Vagina (tissue), 2 donors: Measurements from ENCODE around the gene PARD6G. TPM values are rescaled to one million over a fixed set of nuclear protein-coding genes. Genes with fewer than 3 reads are reported as not detected.
"Not testable (repeated sequence)": the region's sequence is repeated elsewhere in the genome, so short reads cannot be mapped to it uniquely, and the experiment has no call there.

Source experiments
- DNase-seq, 2 donors: peaks; one replicate each; pipeline ENCODE4 v3.0.0-alpha.2; 2017; ENCODE audit errors: extremely low spot score in 2 of 2
- H3K27ac ChIP-seq: fragments of 200-600 bp; sonication (generic); one replicate; pipeline ENCODE4 v1.5.1; 2019
- H3K27me3 ChIP-seq: fragments of 200-600 bp; sonication (generic); one replicate; pipeline ENCODE4 v1.5.1; 2019
- H3K36me3 ChIP-seq, 2 donors: fragments of 200-600 bp; sonication (generic); one replicate each; pipeline ENCODE4 v1.5.1; 2017 to 2019
- H3K4me1 ChIP-seq: fragments of 200-600 bp; sonication (generic); one replicate; pipeline ENCODE4 v1.5.1; 2019
- H3K4me3 ChIP-seq, 2 donors: fragments of 200-600 bp; sonication (generic); 1 replicate in 1 of 2; 2 replicates in 1 of 2; pipeline ENCODE4 v1.5.1; 2016 to 2019
- H3K9me3 ChIP-seq: fragments of 200-600 bp; sonication (generic); one replicate; pipeline ENCODE4 v1.5.1; 2019
- POLR2A ChIP-seq, 2 donors: fragments of 450-650 bp; IDR thresholded peaks; one replicate each; pipeline ENCODE4 v1.6.1; 2017; ENCODE audit warnings: antibody characterized with exemption in 2 of 2, mild to moderate bottlenecking in 2 of 2, moderate library complexity in 2 of 2
- POLR2AphosphoS5 ChIP-seq, 2 donors: sonication (generic); formaldehyde crosslinking; IDR thresholded peaks; one replicate each; pipeline ENCODE4 v1.9.0; 2017; ENCODE audit warnings: antibody characterized with exemption in 2 of 2, mild to moderate bottlenecking in 2 of 2, low read depth in 1 of 2; ENCODE audit not compliant: insufficient read depth in 1 of 2
- intact Hi-C: fragments of 100-400 bp; cut with DNase I; formaldehyde crosslinking; loops from one replicate; pipeline ENCODE4 v1.15.1; 2023
- total RNA-seq: library from RNA; depleted of rRNA; stranded (reverse); fragments of >200 nt; gene quantifications from one replicate; pipeline ENCODE4 v1.2.3, GENCODE V29; 2016
- TF ChIP-seq, protein P1 (sequence below), 3 experiments: fragments of 450-650 bp in 2 of 3; fragments of 200-600 bp in 1 of 3; sonication (generic) in 1 of 3; IDR thresholded peaks; one replicate each; pipeline ENCODE4 v1.5.1; 2017 to 2019; ENCODE audit warnings: antibody characterized with exemption in 3 of 3, mild to moderate bottlenecking in 2 of 3, moderate library complexity in 2 of 3

Gene PARD6G, protein sequence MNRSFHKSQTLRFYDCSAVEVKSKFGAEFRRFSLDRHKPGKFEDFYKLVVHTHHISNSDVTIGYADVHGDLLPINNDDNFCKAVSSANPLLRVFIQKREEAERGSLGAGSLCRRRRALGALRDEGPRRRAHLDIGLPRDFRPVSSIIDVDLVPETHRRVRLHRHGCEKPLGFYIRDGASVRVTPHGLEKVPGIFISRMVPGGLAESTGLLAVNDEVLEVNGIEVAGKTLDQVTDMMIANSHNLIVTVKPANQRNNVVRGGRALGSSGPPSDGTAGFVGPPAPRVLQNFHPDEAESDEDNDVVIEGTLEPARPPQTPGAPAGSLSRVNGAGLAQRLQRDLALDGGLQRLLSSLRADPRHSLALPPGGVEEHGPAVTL
- 32.7 TPM for total RNA-seq

DNA sequence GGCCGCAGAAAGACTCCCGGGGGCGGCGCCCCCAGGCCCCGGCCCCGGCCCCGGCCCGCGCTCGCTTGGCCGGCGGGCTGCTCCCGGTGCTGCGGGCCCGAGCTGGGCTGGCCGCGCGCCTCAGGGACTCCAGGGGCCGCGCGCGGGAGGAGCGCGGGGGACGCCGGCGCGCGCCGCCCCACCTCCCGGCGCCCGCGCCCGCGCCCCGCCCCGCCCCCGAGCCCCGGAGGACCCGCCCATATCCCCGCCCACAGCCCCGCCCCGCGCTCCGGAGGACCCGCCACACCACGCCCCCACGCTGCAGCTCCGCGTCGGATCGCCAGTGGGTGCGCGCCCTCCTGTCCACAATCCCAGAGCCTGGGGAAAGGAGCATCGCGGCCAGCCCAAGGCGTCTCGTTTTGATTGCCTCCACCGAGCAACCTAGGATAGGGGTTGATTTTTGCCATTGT lies at the start of gene PARD6G:
TSS of gene PARD6G (minus strand) at position 122 of the 449 bp plus-strand sequence. CDS start 166 bp downstream, outside the sequence.
- peaks cover 20% of the 10 kb centered on the region for H3K4me1 ChIP-seq
- H3K9me3 ChIP-seq, result no peaks in the 10 kb centered on the region
- DNase-seq, result peak in 1 of 2 donors; percentile 89
- TF ChIP-seq POLR2A (IDR thresholded peaks at IDR 0.05) (no peak), POLR2AphosphoS5 (IDR thresholded peaks at IDR 0.05; ENCODE audit: insufficient read depth in 1 of 2, low read depth in 1 of 2) (peak in 1 of 2 donors; percentile 18)
- no peaks in the 10 kb centered on the region for H3K36me3 ChIP-seq
- H3K4me3 ChIP-seq, result peak within 1 kb of the TSS; percentile 69 to 82
- intact Hi-C loops, result no loop called here
- peak within 1 kb of the TSS; percentile 88 for H3K27ac ChIP-seq
- H3K27me3 ChIP-seq, result no peaks in the 10 kb centered on the region

DNA sequence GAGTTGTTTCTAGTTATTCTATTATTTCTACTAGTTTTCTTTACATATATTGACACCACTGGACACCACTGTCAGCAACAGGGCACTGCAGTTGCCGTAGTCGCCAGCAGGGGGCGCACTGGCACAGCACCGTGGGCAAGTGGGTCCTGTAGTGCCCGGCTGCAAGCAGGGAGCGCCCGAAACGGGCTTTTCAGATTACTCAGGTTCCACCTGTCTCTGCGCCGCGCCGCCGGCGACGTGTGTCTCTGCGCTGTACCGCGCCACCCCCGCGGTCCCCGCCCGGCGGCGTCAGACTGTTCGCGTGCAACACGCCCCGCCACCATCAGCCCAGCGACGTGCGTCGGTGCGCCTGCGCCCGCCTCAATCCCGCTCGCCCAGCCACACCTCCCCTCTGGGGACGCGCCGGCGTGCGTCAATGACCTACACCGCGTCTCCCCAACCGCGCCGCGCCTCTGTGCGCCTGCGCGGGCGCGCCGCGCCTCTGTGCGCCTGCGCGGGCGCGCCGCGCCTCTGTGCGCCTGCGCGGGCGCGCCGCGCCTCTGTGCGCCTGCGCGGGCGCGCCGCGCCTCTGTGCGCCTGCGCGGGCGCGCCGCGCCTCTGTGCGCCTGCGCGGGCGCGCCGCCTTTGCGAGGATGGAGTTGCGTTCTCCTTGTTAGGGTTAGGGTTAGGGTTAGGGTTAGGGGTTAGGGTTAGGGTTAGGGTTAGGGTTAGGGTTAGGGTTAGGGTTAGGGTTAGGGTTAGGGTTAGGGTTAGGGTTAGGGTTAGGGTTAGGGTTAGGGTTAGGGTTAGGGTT lies 15.1 kb upstream of the PARD6G start:
- peak in 1 of 2 donors; percentile 77 for DNase-seq
- H3K27ac ChIP-seq, H3K4me3 ChIP-seq, H3K36me3 ChIP-seq, H3K9me3 ChIP-seq, H3K27me3 ChIP-seq, intact Hi-C loops, H3K4me1 ChIP-seq: not testable (repeated sequence)

DNA sequence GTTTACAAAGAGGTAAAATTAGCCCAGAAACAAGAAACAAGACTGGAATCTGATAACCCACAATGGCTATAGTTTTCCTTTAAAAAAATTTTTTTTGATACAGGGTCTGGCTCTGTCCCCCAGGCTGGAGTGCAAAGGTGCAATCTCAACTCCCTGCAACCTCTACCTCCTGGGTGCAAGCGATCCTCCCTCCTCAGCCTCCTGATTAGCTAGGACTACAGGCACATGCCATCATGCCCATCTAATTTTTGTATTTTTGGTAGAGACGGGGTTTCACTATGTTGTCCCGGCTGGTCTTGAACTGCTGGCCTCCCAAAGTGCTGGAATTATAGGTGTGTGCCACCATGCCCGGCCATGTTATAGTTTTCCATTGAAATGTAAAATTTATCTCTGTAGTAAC lies 12.3 kb upstream of the PARD6G start:
- no peaks in the 10 kb centered on the region for H3K36me3 ChIP-seq
- no peak for DNase-seq
- TF ChIP-seq POLR2A (IDR thresholded peaks at IDR 0.05), result no peak
- no peak for TF ChIP-seq POLR2AphosphoS5 (IDR thresholded peaks at IDR 0.05; ENCODE audit: insufficient read depth in 1 of 2, low read depth in 1 of 2)
- TF ChIP-seq, protein P1, sequence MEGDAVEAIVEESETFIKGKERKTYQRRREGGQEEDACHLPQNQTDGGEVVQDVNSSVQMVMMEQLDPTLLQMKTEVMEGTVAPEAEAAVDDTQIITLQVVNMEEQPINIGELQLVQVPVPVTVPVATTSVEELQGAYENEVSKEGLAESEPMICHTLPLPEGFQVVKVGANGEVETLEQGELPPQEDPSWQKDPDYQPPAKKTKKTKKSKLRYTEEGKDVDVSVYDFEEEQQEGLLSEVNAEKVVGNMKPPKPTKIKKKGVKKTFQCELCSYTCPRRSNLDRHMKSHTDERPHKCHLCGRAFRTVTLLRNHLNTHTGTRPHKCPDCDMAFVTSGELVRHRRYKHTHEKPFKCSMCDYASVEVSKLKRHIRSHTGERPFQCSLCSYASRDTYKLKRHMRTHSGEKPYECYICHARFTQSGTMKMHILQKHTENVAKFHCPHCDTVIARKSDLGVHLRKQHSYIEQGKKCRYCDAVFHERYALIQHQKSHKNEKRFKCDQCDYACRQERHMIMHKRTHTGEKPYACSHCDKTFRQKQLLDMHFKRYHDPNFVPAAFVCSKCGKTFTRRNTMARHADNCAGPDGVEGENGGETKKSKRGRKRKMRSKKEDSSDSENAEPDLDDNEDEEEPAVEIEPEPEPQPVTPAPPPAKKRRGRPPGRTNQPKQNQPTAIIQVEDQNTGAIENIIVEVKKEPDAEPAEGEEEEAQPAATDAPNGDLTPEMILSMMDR (IDR thresholded peaks at IDR 0.05), result no peak
- no peak overlapping the region for H3K4me3 ChIP-seq
- H3K27me3 ChIP-seq, result no peaks in the 10 kb centered on the region
- H3K4me1 ChIP-seq, result no peaks in the 10 kb centered on the region
- H3K9me3 ChIP-seq, result no peaks in the 10 kb centered on the region
- H3K27ac ChIP-seq, result no peak overlapping the region
- intact Hi-C loops, result no loop called here

DNA sequence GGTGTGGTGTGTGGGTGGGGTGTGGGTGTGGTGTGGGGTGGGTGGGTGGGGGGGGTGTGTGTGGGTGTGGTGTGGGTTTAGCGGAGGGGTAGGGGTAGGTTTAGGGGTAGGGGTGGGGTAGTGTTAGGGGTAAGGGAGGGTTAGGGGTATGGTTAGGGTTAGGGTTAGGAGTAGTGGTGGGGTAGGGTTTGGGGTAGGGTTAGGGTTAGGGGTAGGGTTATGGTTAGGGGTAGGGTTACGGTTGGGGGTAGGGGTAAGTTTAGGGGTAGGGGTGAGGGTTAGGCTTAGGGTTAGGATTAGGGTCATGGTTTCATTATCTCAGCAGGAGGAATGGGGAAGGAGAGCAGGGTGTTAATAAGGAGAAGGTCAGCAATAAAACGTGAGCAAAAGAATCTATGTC lies 11.3 kb upstream of the PARD6G start:
- no peak overlapping the region for H3K4me3 ChIP-seq
- no peaks in the 10 kb centered on the region for H3K27me3 ChIP-seq
- no peaks in the 10 kb centered on the region for H3K36me3 ChIP-seq
- intact Hi-C loops, result no loop called here
- no peaks in the 10 kb centered on the region for H3K9me3 ChIP-seq
- no peaks in the 10 kb centered on the region for H3K4me1 ChIP-seq
- TF ChIP-seq POLR2A (IDR thresholded peaks at IDR 0.05), result no peak
- no peak for TF ChIP-seq POLR2AphosphoS5 (IDR thresholded peaks at IDR 0.05; ENCODE audit: insufficient read depth in 1 of 2, low read depth in 1 of 2)
- TF ChIP-seq, protein P1 (IDR thresholded peaks at IDR 0.05), result no peak
- no peak for DNase-seq
- H3K27ac ChIP-seq, result no peak overlapping the region

DNA sequence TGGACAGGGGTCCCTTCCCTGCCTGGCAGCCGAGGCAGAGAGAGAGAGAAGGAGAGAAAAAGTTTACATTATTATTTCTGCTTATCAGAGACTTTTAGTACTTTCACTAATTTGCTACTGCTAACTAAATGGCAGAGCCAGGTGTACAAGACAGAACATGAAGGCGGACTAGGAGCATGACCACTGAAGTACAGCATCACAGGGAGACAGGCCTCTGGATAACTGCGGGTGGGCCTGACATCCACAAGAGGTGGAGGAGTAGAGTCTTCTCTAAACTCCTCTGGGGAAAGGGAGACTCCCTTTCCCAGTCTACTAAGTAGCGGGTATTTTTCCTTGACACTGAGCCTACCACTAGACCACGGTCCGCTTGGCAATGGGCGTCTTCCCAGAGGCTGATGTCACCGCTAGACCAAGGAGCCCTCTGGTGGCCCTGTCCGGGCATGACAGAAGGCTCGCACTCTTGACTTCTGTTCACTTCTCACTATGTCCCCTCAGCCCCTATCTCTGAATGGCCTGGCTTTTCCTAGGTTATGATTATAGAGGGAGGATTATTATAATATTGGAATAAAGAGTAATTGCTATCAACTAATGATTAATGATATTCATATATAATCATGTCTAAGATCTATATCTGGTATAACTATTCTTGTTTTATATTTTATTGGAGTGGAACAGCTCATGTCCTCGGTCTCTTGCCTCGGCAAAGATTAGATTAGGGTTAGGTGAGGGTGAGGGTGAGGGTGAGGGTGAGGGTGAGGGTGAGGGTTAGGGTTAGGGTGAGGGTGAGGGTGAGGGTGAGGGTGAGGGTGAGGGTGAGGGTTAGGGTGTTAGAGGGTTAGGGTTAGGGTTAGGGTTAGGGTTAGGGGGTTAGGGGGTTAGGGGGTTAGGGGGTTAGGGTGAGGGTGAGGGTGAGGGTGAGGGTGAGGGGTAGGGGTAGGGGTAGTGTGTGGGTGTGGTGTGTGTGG lies 10.5 kb upstream of the PARD6G start:
- intact Hi-C loops, H3K27me3 ChIP-seq, H3K36me3 ChIP-seq, H3K9me3 ChIP-seq, H3K27ac ChIP-seq, H3K4me1 ChIP-seq, H3K4me3 ChIP-seq: not testable (repeated sequence)
- peak in 1 of 2 donors; percentile 86 for DNase-seq
- TF ChIP-seq, protein P1 (IDR thresholded peaks at IDR 0.05), result peak; percentile 73 to 90 (median 75)
- TF ChIP-seq POLR2AphosphoS5 (IDR thresholded peaks at IDR 0.05; ENCODE audit: insufficient read depth in 1 of 2, low read depth in 1 of 2), result peak in 1 of 2 donors; percentile 10
